HepG2 (cell line): Measurements from ENCODE around the gene NXN. TPM values are rescaled to one million over a fixed set of nuclear protein-coding genes. Genes with fewer than 3 reads are reported as not detected.

Experiments
- ELF1 ChIP-seq: sonication (generic); formaldehyde crosslinking; IDR thresholded peaks from 2 replicates; pipeline ENCODE4 v1.4.0; 2020; ENCODE audit warnings: missing genetic modification reagents
- ELF3 ChIP-seq: IDR thresholded peaks from 2 replicates; pipeline ENCODE4 v1.6.1; 2016; ENCODE audit warnings: missing genetic modification reagents, missing compliant biosample characterization
- FOXO4 ChIP-seq: sonication (generic); formaldehyde crosslinking; conservative IDR thresholded peaks from 2 replicates; pipeline ENCODE4 v1.8.1; 2023; ENCODE audit warnings: missing genetic modification reagents
- GLI4 ChIP-seq: sonication (generic); formaldehyde crosslinking; IDR thresholded peaks from 2 replicates; pipeline ENCODE4 v1.5.1; 2020; ENCODE audit warnings: missing genetic modification reagents, mild to moderate bottlenecking, moderate library complexity, borderline replicate concordance
- HOXD1 ChIP-seq: sonication (generic); formaldehyde crosslinking; IDR thresholded peaks from 2 replicates; pipeline ENCODE4 v1.5.0; 2020; ENCODE audit warnings: missing genetic modification reagents
- JARID2 ChIP-seq: sonication (generic); formaldehyde crosslinking; IDR thresholded peaks from 2 replicates; pipeline ENCODE4 v1.8.1; 2023; ENCODE audit warnings: missing genetic modification reagents, inconsistent platforms; ENCODE audit not compliant: insufficient replicate concordance
- MLLT10 ChIP-seq: sonication (generic); formaldehyde crosslinking; IDR thresholded peaks from 2 replicates; pipeline ENCODE4 v1.4.0; 2020; ENCODE audit warnings: missing genetic modification reagents
- NRL ChIP-seq: sonication (generic); formaldehyde crosslinking; IDR thresholded peaks from 2 replicates; pipeline ENCODE4 v1.5.0; 2020; ENCODE audit warnings: missing genetic modification reagents, mild to moderate bottlenecking, moderate library complexity, borderline replicate concordance
- PLRG1 ChIP-seq: fragments of 450-650 bp; conservative IDR thresholded peaks from 2 replicates; pipeline ENCODE4 v1.6.1; 2016
- SOX6 ChIP-seq, 2 experiments: fragments of 450-650 bp in 1 of 2; sonication (generic) in 1 of 2; formaldehyde crosslinking in 1 of 2; IDR thresholded peaks; 2 replicates each; pipeline versions ENCODE4 v1.4.0 to v1.6.1; 2017 to 2020; ENCODE audit warnings: antibody characterized with exemption in 1 of 2, mild to moderate bottlenecking in 1 of 2, missing genetic modification reagents in 1 of 2
- TGIF2 ChIP-seq: IDR thresholded peaks from 2 replicates; pipeline ENCODE4 v1.6.1; 2016; ENCODE audit warnings: control low read depth, missing compliant biosample characterization
- UBTF ChIP-seq: sonication (generic); formaldehyde crosslinking; IDR thresholded peaks from 2 replicates; pipeline ENCODE4 v1.4.0; 2020; ENCODE audit warnings: mild to moderate bottlenecking, missing genetic modification reagents
- ZNF337 ChIP-seq: sonication (generic); formaldehyde crosslinking; IDR thresholded peaks from 2 replicates; pipeline ENCODE4 v1.5.1; 2020; ENCODE audit warnings: missing genetic modification reagents, low read depth, mild to moderate bottlenecking, borderline replicate concordance
- polyA plus RNA-seq, 8 experiments: library from polyadenylated mRNA; depleted of rRNA in 3 of 8; stranded (reverse) in 7 of 8; unstranded in 1 of 8; fragments of >200 nt; fragmentation: Illumina TruSeq in 4 of 8; extraction: Trizol in 4 of 8; gene quantifications; 2 replicates each; pipeline versions ENCODE4 v1.2.1 to v1.2.3, GENCODE V29; 2011 to 2016; ENCODE audit warnings: low read depth in 4 of 8, missing spikeins in 1 of 8, mixed read lengths in 1 of 8; ENCODE audit not compliant: insufficient read depth in 1 of 8
- total RNA-seq, 5 experiments: library from RNA; depleted of rRNA; stranded (reverse); fragments of >200 nt; fragmentation: Illumina TruSeq; extraction: Trizol; gene quantifications; 2 replicates each; pipeline ENCODE4 v1.2.3, GENCODE V29; 2016; ENCODE audit warnings: low read depth in 1 of 5
- TF ChIP-seq, protein P1 (sequence below), 2 experiments: IDR thresholded peaks; 2 replicates each; pipeline ENCODE4 v1.6.1; 2011 to 2012; ENCODE audit warnings: low read length in 2 of 2, borderline replicate concordance in 1 of 2, low read depth in 1 of 2, mild to moderate bottlenecking in 1 of 2, moderate library complexity in 1 of 2
- TF ChIP-seq, protein P2 (sequence below): sonication (generic); formaldehyde crosslinking; IDR thresholded peaks from 2 replicates; pipeline ENCODE4 v1.4.0; 2020; ENCODE audit warnings: missing genetic modification reagents

NXN gene
- total and polyA plus RNA-seq, 2 of the 13 experiments (the other 11 are each of a cell fraction or from before 2014, with no cell fraction given), result 22.2 to 24.3 TPM

DNA sequence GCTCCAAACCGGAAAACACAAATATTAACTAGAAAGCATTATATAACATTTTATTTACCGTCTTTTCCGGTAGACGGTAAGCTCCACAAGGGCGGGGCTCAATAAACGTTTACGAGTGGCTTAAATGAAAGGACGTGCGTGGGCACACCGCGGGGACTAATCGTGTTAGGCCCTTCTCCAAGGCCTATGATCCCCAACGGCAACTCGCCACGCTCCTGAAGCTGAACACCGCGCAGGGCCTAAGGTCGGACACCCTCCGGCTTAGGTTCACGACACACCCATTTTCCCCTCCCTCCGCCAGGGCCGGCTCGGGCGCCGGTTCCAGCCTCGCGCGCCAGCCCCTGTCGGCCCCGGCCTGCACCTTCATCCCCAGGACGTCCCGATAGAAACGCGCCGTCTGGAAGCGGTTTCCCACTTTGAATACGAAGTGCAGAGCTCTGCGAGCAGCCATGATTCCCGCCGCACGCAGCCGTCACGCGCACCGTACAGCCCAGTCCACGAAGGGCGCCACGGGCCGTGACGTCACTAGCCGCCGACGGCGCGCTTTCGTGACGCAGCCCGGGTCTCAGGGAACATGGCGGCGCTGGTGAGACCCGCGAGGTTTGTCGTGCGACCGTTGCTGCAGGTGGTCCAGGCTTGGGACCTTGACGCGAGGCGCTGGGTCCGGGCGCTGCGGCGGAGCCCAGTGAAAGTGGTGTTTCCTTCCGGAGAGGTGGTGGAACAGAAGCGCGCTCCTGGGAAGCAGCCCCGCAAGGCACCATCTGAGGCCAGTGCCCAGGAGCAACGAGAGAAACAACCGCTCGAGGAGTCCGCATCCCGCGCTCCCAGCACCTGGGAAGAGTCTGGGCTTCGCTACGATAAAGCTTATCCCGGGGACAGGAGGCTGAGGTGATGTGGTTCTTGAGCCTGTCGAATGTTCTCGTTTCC, 197.5 kb downstream of the NXN start, which contains the start of the genes GLOD4 and MRM3 (continued):
- TF ChIP-seq, protein P1, sequence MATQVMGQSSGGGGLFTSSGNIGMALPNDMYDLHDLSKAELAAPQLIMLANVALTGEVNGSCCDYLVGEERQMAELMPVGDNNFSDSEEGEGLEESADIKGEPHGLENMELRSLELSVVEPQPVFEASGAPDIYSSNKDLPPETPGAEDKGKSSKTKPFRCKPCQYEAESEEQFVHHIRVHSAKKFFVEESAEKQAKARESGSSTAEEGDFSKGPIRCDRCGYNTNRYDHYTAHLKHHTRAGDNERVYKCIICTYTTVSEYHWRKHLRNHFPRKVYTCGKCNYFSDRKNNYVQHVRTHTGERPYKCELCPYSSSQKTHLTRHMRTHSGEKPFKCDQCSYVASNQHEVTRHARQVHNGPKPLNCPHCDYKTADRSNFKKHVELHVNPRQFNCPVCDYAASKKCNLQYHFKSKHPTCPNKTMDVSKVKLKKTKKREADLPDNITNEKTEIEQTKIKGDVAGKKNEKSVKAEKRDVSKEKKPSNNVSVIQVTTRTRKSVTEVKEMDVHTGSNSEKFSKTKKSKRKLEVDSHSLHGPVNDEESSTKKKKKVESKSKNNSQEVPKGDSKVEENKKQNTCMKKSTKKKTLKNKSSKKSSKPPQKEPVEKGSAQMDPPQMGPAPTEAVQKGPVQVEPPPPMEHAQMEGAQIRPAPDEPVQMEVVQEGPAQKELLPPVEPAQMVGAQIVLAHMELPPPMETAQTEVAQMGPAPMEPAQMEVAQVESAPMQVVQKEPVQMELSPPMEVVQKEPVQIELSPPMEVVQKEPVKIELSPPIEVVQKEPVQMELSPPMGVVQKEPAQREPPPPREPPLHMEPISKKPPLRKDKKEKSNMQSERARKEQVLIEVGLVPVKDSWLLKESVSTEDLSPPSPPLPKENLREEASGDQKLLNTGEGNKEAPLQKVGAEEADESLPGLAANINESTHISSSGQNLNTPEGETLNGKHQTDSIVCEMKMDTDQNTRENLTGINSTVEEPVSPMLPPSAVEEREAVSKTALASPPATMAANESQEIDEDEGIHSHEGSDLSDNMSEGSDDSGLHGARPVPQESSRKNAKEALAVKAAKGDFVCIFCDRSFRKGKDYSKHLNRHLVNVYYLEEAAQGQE (IDR thresholded peaks at IDR 0.05; ENCODE audit: borderline replicate concordance in 1 of 2, low read depth in 1 of 2, low read length in 2 of 2), result peak in 1 of 2 experiments; percentile 55; a peak in 1 of 4 replicates
- TF ChIP-seq SOX6 (IDR thresholded peaks at IDR 0.05) (no peak), SOX6 (CRISPR knock-in tag; IDR thresholded peaks at IDR 0.05) (peak; percentile 74; the same call in 1 of the 2 replicates), ELF3 (0 out of 2 replicates have a peak, but pooled peaks have one; percentile 56), NRL (peak; percentile 77; the same call in 1 of the 2 replicates), FOXO4 (CRISPR knock-in tag) (no peak), PLRG1 (no peak), HOXD1 (CRISPR knock-in tag) (peak; percentile 84; the same call in 1 of the 2 replicates), JARID2 (CRISPR knock-in tag) (no peak), TGIF2 (peak; percentile 94), UBTF (CRISPR knock-in tag) (peak; percentile 76), ELF1 (CRISPR knock-in tag) (peak; percentile 74), ZNF337 (0 out of 2 replicates have a peak, but pooled peaks have one; percentile 64), GLI4 (CRISPR knock-in tag) (peak; percentile 80; the same call in 1 of the 2 replicates), MLLT10 (CRISPR knock-in tag) (no peak)
- TF ChIP-seq, protein P2, sequence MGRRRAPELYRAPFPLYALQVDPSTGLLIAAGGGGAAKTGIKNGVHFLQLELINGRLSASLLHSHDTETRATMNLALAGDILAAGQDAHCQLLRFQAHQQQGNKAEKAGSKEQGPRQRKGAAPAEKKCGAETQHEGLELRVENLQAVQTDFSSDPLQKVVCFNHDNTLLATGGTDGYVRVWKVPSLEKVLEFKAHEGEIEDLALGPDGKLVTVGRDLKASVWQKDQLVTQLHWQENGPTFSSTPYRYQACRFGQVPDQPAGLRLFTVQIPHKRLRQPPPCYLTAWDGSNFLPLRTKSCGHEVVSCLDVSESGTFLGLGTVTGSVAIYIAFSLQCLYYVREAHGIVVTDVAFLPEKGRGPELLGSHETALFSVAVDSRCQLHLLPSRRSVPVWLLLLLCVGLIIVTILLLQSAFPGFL (CRISPR knock-in tag), result no peak
